Astrocyte (in vitro differentiated cells and primary cell): ENCODE results near the gene PAK4. TPM values are rescaled to one million over a fixed set of nuclear protein-coding genes. Genes with fewer than 3 reads are reported as not detected.
A peak's percentile ranks its signal among the peaks of the same experiment; 100 is the strongest.

Source experiments
- DNase-seq: peaks from one replicate; pipeline ENCODE4 v3.0.0-alpha.2; 2010; ENCODE audit warnings: low read depth
- FAIRE-seq: peaks from 2 replicates; lab custom pipeline; 2011; peaks lifted over from hg19 to GRCh38; lab: Jason Lieb, UNC
- H2AFZ ChIP-seq: 2 replicates; pipeline ENCODE4 v1.6.0; 2012; ENCODE audit warnings: low read depth, low read length, inconsistent platforms
- H3K27ac ChIP-seq: 2 replicates; pipeline ENCODE4 v1.5.1; 2011; ENCODE audit warnings: low read depth, low read length, inconsistent platforms
- H3K27me3 ChIP-seq: 2 replicates; pipeline ENCODE4 v1.6.0; 2011; ENCODE audit warnings: low read length, inconsistent platforms; ENCODE audit not compliant: insufficient read depth
- H3K36me3 ChIP-seq: 2 replicates; pipeline ENCODE4 v1.5.1; 2011; ENCODE audit warnings: low read length, inconsistent platforms; ENCODE audit not compliant: insufficient read depth
- H3K4me1 ChIP-seq: 2 replicates; pipeline ENCODE4 v1.5.1; 2011; ENCODE audit warnings: low read length, inconsistent platforms; ENCODE audit not compliant: insufficient read depth
- H3K4me2 ChIP-seq: 2 replicates; pipeline ENCODE4 v1.6.0; 2012; ENCODE audit warnings: low read length, inconsistent platforms
- H3K4me3 ChIP-seq: 2 replicates; pipeline ENCODE4 v1.5.1; 2011; ENCODE audit warnings: low read depth, mild to moderate bottlenecking, low read length, inconsistent platforms; ENCODE audit not compliant: insufficient read depth
- H3K79me2 ChIP-seq: 2 replicates; pipeline ENCODE4 v1.6.0; 2012; ENCODE audit warnings: mild to moderate bottlenecking, low read length, inconsistent platforms; ENCODE audit not compliant: insufficient read depth
- H3K9ac ChIP-seq: 2 replicates; pipeline ENCODE4 v1.6.0; 2012; ENCODE audit warnings: mild to moderate bottlenecking, low read length, inconsistent platforms
- H3K9me3 ChIP-seq: 2 replicates; pipeline ENCODE4 v1.5.1; 2012; ENCODE audit warnings: low read depth, mild to moderate bottlenecking, low read length, inconsistent platforms; ENCODE audit not compliant: insufficient read depth
- H4K20me1 ChIP-seq: 2 replicates; pipeline ENCODE4 v1.6.0; 2012; ENCODE audit warnings: low read length, inconsistent platforms; ENCODE audit not compliant: insufficient read depth
- H3K27ac Mint-ChIP-seq: one replicate; pipeline ENCODE4 v1.8.0; 2021; ENCODE audit warnings: mild to moderate bottlenecking, mixed read lengths; ENCODE audit not compliant: unreplicated experiment
- H3K27me3 Mint-ChIP-seq: one replicate; pipeline ENCODE4 v1.8.0; 2021; ENCODE audit warnings: low read depth, mixed read lengths; ENCODE audit not compliant: unreplicated experiment
- H3K36me3 Mint-ChIP-seq: one replicate; pipeline ENCODE4 v1.8.0; 2021; ENCODE audit warnings: low read depth, mixed read lengths; ENCODE audit not compliant: unreplicated experiment
- H3K4me1 Mint-ChIP-seq: one replicate; pipeline ENCODE4 v1.8.0; 2021; ENCODE audit warnings: low read depth, mixed read lengths; ENCODE audit not compliant: unreplicated experiment
- H3K4me3 Mint-ChIP-seq: one replicate; pipeline ENCODE4 v1.8.0; 2021; ENCODE audit warnings: mild to moderate bottlenecking, moderate library complexity, mixed read lengths; ENCODE audit not compliant: unreplicated experiment
- H3K9me3 Mint-ChIP-seq: one replicate; pipeline ENCODE4 v1.8.0; 2021; ENCODE audit warnings: mild to moderate bottlenecking, mixed read lengths; ENCODE audit not compliant: unreplicated experiment
- CTCF ChIP-seq: IDR thresholded peaks from 2 replicates; pipeline ENCODE4 v1.5.1; 2011; ENCODE audit warnings: low read depth, mild to moderate bottlenecking, inconsistent platforms, low read length, moderate library complexity; ENCODE audit not compliant: insufficient read depth
- EZH2 ChIP-seq: IDR thresholded peaks from 2 replicates; pipeline ENCODE4 v1.6.1; 2012; ENCODE audit warnings: mild to moderate bottlenecking, low read length, inconsistent platforms; ENCODE audit not compliant: insufficient read depth
- total RNA-seq: library from RNA; stranded (reverse); gene quantifications from 2 replicates; pipeline ENCODE4 v1.2.1, GENCODE V29; 2021

PAK4 gene
- total RNA-seq, 1 donor from 2014 or later = 48.0 TPM

GRCh38 chr19:39202998-39203355 lies 77.4 kb downstream of the PAK4 start:
- H3K9me3 ChIP-seq = no peaks in the 10 kb centered on the region
- no peaks in the 10 kb centered on the region for H3K9me3 Mint-ChIP-seq
- H3K27ac ChIP-seq = no peak overlapping the region
- H3K27me3 Mint-ChIP-seq = peaks cover 52% of the 10 kb centered on the region
- no peaks in the 10 kb centered on the region for H3K4me1 ChIP-seq
- H3K4me3 ChIP-seq = no peak overlapping the region
- H3K4me2 ChIP-seq = no peak overlapping the region
- H4K20me1 ChIP-seq = no peaks in the 10 kb centered on the region
- no peak for FAIRE-seq
- H3K27ac Mint-ChIP-seq = no peak overlapping the region
- no peak overlapping the region for H3K4me3 Mint-ChIP-seq
- no peak overlapping the region for H3K9ac ChIP-seq
- no peak overlapping the region for H2AFZ ChIP-seq
- H3K4me1 Mint-ChIP-seq = peaks cover 2% of the 10 kb centered on the region
- H3K36me3 ChIP-seq = no peaks in the 10 kb centered on the region
- peaks cover 3% of the 10 kb centered on the region for H3K36me3 Mint-ChIP-seq
- TF ChIP-seq EZH2 (no peak), CTCF (no peak)
- H3K27me3 ChIP-seq = peaks cover 30% of the 10 kb centered on the region
- DNase-seq = no peak
- no peaks in the 10 kb centered on the region for H3K79me2 ChIP-seq

GRCh38 chr19:39203372-39204341 lies 78.1 kb downstream of the PAK4 start, which contains the start of gene SYCN:
Gene SYCN (minus strand): TSS chr19:39204263. CDS start chr19:39204254, 9 bp downstream.
- H3K9me3 ChIP-seq = no peaks in the 10 kb centered on the region
- H3K4me2 ChIP-seq = no peak within 1 kb of the TSS
- no peak within 1 kb of the TSS for H3K9ac ChIP-seq
- peaks cover 2% of the 10 kb centered on the region for H3K4me1 Mint-ChIP-seq
- TF ChIP-seq CTCF (no peak), EZH2 (peak; percentile 64)
- H3K9me3 Mint-ChIP-seq = no peaks in the 10 kb centered on the region
- no peak within 1 kb of the TSS for H3K4me3 ChIP-seq
- DNase-seq (no peak), FAIRE-seq (no peak)
- peaks cover 27% of the 10 kb centered on the region for H3K27me3 ChIP-seq
- H3K27ac ChIP-seq = no peak within 1 kb of the TSS
- H3K79me2 ChIP-seq = no peaks in the 10 kb centered on the region
- H3K36me3 Mint-ChIP-seq = peaks cover 3% of the 10 kb centered on the region
- no peaks in the 10 kb centered on the region for H3K4me1 ChIP-seq
- H3K27ac Mint-ChIP-seq = no peak within 1 kb of the TSS
- H3K27me3 Mint-ChIP-seq = peaks cover 52% of the 10 kb centered on the region
- H4K20me1 ChIP-seq = no peaks in the 10 kb centered on the region
- no peaks in the 10 kb centered on the region for H3K36me3 ChIP-seq
- no peak within 1 kb of the TSS for H3K4me3 Mint-ChIP-seq
- H2AFZ ChIP-seq = no peak within 1 kb of the TSS

GRCh38 chr19:39205449-39205764 lies 79.8 kb downstream of the PAK4 start:
- no peak overlapping the region for H3K4me3 Mint-ChIP-seq
- Histone ChIP-seq H3K4me3 (no peak overlapping the region), H4K20me1 (no peaks in the 10 kb centered on the region), H2AFZ (no peak overlapping the region), H3K4me2 (no peak overlapping the region), H3K79me2 (no peaks in the 10 kb centered on the region), H3K27ac (no peak overlapping the region), H3K9me3 (no peaks in the 10 kb centered on the region), H3K27me3 (peaks cover 24% of the 10 kb centered on the region), H3K36me3 (no peaks in the 10 kb centered on the region), H3K4me1 (no peaks in the 10 kb centered on the region), H3K9ac (no peak overlapping the region)
- no peak for TF ChIP-seq EZH2
- no peak for TF ChIP-seq CTCF
- no peak overlapping the region for H3K27ac Mint-ChIP-seq
- H3K9me3 Mint-ChIP-seq = no peaks in the 10 kb centered on the region
- H3K4me1 Mint-ChIP-seq = peaks cover 2% of the 10 kb centered on the region
- FAIRE-seq (no peak), DNase-seq (no peak)
- peaks cover 46% of the 10 kb centered on the region for H3K27me3 Mint-ChIP-seq
- peaks cover 3% of the 10 kb centered on the region for H3K36me3 Mint-ChIP-seq
